HG02759 (cell line): Measurements from ENCODE around the gene IL18R1.
A peak's percentile ranks its signal among the peaks of the same experiment; 100 is the strongest.
"Not testable (repeated sequence)": the region's sequence is repeated elsewhere in the genome, so short reads cannot be mapped to it uniquely, and the experiment has no call there.

Source experiments
- ATAC-seq: cut with Tn5 transposase; IDR thresholded peaks from one replicate; pipeline ENCODE4 v1.9.1; 2021; ENCODE audit warnings: mild to moderate bottlenecking, moderate library complexity; ENCODE audit not compliant: unreplicated experiment

Gene IL18R1, protein sequence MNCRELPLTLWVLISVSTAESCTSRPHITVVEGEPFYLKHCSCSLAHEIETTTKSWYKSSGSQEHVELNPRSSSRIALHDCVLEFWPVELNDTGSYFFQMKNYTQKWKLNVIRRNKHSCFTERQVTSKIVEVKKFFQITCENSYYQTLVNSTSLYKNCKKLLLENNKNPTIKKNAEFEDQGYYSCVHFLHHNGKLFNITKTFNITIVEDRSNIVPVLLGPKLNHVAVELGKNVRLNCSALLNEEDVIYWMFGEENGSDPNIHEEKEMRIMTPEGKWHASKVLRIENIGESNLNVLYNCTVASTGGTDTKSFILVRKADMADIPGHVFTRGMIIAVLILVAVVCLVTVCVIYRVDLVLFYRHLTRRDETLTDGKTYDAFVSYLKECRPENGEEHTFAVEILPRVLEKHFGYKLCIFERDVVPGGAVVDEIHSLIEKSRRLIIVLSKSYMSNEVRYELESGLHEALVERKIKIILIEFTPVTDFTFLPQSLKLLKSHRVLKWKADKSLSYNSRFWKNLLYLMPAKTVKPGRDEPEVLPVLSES

DNA sequence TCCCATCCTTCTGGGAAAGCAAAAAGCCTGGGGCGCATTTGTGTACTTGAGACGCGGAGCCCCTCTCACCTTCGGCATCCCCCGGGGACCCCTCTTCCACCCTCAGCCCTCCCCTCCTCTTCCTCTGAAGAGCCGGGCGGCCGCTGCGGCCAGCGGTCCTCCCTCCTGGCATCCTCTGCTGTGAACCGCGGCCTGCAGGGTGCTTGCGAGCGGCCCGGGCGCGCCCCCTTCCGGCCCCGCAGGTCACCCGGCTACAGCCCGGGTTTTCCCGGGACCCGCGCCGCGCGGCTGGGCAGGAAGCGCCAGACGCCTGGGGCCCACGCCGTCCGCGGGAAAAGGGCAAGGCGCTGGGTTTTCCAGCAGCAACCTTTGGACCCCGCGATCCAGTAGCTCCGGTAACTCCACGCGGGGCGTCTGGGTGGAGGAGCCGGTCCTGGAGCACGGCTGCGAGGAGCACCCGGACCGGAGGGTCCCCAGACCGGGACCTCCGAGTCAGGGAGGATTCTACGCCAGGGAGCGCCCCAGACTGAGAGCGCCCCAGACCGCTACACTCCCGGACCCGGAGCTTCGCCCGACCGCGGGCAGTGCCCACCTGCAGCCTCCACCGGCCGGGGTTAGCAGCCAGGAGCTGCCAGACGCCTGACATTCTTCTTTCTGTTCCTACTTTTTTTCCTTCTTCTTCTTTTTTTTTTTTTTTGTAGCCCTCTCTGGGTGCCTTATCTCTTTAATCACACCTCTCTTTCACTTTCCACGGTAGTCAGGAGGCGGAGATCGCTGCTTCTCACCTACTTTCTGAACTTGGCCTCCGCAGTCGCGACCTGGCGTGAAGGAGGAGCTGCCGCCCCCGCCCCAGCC lies at the start of gene IL18R1:
Gene IL18R1 (plus strand): TSS at position 271 of the 855 bp plus-strand sequence. CDS start 6,865 bp downstream, outside the sequence.
- peak; percentile 98 for ATAC-seq

DNA sequence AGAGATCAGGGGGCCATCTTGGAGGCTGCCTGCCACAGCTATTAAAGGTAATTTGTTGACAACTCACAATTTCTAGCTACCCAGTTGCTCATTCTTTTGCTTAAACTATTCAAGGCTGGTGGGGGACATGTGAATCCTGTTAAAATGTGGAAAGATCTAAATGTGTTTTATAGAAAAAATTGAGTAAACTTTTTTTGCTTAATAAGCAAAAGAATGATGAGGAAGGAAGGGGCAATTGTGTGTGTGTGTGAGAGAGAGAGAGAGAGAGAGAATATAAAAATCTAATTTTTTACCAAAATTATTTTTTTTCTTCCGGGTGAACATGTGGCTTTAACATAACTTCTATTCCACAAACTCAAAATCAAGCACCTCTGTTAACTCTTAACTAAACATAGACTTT lies 49.5 kb upstream of the IL18R1 start:
- ATAC-seq: no peak

DNA sequence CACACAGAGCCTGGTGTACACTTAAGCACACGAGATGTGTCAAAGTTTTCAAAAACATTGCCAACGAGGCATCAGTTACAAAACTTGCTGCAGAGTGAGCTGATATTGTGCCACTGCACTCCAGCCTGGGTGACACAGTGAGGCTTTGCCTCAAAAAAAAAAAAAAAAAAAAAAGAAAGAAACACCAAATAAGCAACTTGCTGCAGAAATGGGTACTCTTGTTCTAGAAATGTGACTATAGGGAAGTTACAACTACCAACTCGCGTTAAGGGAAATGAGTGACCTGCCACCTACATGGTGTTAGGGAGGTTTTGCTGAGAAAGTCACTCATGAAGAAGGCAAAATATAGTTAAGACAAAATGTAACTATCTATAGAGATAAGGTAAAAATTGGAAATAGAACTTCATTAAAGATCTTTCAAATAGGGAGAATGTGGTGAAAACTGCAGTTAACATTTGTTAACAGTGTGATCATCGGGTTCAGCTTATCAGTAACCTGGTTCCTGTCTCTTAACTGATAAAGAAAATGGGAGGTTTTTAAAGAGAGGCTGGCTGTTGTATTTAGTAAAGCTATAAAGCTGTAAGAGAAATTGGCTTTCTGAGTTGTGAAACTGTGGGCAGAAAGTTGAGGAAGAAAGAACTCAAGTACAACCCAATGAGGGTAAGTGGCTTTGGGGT lies 44.5 kb upstream of the IL18R1 start, which contains the start of gene IL1RL1:
Gene IL1RL1 (plus strand): TSS at position 600 of the 677 bp plus-strand sequence. CDS start 26,702 bp downstream, outside the sequence.
- no peak for ATAC-seq

DNA sequence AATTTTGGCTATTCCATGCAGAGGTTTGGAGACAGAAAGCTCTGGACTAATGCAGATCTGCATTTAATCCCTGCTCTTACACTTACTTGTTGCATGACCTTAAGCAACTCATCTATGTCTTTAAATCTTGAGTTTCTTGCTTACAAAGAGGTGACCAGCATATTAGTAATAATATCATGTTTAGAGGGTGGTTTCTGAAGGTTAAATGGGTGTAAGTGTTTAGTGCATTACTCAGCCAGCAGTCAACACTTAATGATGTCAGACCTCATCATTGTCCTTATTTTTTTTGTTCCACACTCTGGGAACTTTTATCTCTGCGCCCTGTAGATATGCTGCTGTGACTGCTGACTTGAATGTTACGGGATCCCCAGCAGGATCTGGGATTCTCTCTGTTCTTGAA lies 42.6 kb upstream of the IL18R1 start:
- ATAC-seq: no peak

DNA sequence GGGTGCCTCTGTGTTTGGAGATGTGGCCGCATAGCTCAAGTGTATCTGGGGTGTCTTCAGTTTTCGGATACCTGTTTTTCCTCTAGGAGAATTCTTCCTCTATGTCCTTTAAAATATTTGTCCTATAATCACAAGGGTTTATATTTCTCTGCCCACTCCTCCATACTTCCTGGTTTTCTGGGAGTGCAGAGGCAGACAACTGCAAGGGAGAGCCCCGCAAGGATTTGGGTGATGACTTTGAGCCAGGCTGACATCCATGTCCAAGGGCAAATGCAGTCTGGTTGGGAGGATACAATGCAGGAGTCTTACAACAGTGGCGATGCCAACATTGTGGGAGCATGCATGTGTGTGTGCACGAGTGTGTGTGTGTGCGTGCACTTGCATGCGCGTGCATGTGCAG lies 42.1 kb upstream of the IL18R1 start:
- no peak for ATAC-seq

DNA sequence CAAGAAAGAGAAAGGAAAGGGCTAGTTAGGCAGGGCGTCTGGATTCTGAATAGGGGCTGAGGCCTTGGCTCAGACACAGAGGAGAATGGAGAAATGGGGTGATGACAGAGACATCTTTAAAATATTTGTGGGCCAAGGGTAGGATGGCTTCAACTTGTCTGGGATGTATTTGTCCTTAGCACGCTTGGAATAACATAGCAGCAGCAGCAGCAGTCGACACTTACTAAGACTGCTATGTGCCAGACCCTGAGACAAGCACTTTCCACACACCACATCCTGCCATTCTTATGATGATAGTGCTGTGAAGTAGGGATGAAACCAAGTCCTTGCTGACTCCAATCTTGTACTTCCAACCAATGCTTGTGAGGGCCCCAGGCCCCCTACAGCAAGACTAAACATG lies 41.6 kb upstream of the IL18R1 start:
- ATAC-seq: no peak

DNA sequence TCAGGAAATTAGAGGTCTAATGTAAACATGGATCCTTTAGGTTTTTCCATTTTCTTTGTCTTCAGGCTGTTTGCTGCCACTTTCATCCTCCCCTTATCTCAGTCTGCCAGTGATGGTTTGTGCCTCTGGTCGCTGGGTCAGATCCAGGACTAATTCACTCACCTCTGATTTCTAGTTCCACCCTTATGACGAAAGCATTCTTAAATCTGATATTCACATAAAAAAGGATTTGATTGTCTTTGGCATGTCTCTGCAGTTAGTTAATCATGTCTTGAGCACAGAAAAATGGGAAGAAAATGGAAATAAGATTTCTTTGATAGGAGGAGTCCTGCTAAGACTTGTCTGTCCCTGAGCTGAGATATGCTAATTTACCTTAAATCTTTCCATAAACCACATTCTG lies 39.7 kb upstream of the IL18R1 start:
- no peak for ATAC-seq

DNA sequence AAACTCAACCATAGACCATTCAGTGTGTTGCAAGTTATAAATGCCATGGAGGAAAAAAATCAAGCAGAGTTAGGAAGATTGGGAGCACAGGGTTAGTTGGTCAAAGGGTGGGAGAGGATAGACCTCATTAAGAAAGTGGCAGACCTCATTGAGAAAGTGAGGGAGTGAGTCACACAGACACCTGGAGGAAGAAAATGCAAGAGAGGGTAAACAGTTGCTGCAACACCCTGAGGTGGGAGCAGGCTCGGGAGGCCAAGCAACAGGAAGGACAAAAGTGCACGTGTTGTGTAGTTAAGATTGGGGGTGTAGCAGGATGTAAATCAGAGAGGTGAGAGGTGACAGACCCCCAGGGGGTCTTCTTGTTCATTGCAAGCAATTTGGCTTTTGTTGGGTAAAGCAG lies 37.9 kb upstream of the IL18R1 start:
- no peak for ATAC-seq

DNA sequence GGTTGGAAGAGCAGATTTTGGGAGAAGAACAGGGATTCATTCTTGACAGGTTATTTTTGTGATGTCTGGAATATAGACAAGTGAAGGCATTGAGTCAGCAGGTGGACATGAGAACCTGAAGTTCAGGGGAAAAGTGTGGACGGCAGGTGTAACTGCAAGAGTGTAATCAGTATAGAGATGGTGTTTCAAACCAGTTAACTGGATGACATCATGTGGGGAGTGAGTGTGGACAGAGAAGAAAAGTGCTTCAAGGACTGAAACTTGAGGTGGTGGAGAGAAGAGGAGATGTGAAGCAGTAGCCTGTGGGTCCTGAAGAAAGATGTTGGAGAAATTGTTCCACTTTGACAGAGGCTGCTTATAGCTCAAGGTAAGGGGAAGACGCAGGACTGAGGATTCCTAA lies 37.2 kb upstream of the IL18R1 start:
- no peak for ATAC-seq

DNA sequence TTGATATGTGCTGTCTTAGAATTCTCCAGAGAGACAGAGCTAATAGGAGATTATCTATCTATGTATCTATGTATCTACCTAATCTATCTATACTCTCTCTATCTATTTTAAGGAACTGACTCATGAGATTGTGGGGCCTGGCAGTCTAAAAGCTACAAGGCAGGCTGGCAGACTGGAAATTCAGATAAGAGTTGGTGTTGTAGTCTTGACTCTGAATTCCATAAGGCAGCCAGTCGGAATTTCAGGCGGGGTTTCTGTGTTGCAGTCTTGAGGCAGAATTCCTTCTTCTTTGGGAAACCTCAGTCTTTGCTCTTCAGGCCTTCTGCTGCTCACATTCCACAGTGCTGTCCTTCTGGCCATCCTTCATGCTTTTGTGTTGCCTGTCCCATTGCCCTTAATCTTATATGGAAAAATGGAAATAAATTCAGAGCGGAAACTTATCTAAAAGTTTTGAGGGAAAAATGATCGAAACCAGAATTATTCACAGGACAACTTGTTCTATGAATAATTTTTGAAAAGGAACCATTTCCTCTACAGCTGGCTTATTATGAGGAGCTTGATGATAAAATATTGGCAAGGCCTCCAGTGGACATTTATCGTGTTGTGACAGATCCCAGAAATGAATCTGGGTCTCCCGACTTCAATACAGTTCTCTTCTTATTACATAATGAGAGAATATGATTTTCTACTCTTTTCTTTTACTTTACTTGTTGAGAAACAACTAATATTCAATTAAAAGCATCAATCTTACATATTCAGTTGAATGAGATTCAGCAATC lies 33.5 kb upstream of the IL18R1 start:
- ATAC-seq: no peak

DNA sequence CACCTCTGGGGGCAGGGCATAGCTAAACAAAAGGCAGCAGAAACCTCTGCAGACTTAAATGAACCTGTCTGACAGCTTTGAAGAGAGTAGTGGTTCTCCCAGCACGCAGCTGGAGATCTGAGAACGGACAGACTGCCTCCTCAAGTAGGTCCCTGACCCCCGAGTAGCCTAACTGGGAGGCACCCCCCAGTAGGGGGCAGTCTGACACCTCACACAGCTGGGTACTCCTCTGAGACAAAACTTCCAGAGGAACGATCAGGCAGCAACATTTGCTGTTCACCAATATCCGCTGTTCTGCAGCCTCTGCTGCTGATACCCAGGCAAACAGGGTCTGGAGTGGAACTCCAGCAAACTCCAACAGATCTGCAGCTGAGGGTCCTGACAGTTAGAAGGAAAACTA lies 30.7 kb upstream of the IL18R1 start:
- not testable (repeated sequence) for ATAC-seq

DNA sequence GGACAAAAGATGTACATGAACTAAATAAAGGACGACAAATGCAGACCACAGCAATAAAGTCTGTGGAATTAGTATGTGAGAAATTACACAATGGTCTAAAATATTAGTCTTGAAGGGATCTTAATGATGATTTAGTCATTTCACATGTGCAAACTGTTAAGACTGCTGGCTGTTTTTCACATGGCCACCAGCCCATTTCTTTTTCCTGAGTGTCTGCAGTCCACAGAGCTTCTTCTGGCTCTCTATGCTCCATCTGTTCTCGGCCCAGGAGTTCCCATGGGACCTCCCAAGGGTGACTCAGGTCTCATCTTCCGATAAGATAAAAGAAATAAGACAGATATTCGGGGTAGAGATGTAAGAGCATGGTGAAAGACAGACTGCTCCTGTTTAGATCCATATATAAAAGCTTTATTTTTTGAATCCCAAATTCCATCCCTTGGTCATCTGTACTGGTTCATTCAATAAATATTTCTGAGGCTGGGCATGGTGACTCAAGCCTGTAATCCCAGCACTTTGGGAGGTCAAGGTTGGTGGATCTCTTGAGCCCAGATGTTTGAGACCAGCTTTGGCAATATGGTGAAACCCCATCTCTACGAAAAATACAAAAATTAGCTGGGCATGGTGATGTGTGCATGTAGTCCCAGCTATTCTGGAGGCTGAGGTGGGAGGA lies 24.1 kb upstream of the IL18R1 start:
- ATAC-seq: no peak

DNA sequence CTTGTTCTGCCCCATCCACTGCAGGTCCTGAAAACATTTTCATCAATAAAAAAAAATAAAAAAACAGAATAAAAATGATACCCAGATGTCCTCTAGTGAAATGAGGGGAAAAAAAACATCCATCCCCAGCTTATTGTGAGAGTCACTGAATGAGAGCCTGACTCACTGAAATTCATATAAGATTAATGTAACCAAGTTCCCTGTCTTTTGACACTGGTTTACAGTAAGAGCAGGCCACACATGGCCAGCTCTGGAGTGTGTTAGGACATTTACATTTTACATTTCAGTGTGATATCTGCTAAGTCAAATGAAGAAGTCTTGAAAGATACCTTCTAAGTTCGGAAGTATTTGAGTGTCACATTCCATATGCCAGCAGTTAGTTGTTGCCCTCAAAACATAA lies 21.1 kb upstream of the IL18R1 start:
- no peak for ATAC-seq

DNA sequence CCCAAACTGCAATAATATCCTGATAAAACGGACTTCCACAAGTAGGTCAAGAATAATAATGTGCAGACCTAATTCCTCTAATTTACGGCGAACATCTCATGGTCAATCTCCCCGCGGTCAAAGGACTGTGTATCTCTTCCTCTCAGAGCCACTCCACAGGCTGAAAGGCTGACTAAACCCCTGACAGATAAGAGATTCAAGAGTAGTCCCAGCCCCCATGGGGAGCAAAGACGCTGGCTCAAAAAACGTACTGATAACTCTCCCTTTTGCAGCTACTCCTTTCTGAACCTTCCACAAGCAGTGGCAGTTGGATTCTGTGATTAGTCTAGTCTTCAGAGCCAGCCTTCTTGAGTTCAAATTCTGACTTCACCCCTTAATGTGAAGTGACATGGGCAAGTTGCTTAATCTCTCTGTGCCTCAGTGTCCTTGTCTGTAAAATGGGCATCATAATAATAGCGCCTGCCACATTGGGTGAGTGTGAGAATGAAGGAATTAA lies 19.7 kb upstream of the IL18R1 start:
- no peak for ATAC-seq

DNA sequence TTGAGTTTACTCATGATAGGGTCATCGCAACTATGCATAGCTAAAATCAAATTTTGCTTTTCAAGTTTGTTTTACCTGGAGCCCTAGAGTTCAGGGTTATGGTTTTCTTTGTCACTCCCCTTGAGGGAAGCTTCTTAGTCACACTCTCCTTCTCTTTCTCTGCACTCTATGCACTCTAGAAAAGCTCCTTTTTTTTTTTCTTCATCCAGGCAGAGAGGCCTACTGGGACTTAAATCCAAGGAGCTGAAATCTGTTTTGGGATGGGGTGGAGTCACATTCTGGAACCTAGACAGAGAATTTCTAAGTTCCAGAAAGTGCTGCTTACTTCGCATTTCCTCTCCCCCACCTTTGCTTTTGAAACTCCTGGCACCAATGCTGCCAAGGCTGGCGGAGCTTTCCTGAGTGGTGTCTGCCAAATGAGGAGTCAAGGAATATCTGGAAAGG lies 19.1 kb upstream of the IL18R1 start:
- no peak for ATAC-seq

DNA sequence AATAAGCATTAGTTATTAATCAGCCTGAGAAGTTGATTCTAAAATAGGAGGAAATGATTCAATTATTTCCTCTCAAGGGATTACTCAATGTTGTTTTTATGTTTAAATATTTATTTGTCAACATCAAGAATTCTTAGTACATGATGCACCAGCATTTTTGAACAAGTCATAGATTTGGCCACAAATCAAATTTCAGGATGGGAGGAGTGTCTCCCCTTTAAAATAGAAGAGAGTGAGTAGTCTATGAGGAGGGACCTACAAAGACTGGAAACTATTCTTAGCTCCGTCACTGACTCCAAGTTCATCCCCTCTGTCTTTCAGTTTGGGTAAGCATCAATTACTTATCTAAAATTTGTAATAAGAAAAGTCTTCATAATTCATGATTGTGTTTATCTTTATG lies 18.6 kb upstream of the IL18R1 start:
- ATAC-seq: no peak

DNA sequence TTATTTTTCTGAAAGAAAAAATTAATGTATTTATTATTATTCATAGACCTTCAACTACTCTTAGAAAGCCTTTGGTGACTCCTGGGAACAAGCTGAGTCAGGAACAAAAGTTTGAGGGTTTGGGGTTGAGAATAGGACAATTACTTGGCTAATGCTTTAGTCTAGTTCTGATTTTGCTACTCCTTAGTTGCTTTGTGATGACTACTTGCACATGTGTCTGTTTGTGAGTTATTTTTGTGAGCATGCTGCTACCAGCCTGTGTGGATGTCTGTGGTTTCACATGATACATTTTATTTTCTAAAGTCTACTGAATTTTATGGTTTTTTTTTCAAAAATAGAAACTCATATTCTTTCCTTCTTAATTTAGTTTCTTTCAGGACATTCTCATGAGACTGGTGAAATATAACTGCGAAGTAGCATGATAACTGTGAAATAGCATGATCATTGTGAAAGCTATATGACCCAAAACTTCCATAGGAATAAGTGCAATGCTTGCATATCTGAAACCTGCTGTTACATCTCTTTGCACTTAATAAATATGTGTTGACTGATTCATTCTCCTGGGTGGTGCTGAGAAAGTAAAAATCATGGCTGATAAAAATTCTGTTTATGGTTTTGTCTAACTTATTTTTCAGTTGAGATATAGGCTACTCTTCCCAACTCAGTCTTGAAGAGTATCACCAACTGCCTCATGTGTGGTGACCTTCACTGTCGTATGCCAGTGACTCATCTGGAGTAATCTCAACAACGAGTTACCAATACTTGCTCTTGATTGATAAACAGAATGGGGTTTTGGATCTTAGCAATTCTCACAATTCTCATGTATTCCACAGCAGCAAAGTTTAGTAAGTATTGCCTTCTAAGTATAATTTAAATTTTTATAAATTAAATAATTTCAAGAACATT lies 17.9 kb upstream of the IL18R1 start:
- no peak for ATAC-seq

DNA sequence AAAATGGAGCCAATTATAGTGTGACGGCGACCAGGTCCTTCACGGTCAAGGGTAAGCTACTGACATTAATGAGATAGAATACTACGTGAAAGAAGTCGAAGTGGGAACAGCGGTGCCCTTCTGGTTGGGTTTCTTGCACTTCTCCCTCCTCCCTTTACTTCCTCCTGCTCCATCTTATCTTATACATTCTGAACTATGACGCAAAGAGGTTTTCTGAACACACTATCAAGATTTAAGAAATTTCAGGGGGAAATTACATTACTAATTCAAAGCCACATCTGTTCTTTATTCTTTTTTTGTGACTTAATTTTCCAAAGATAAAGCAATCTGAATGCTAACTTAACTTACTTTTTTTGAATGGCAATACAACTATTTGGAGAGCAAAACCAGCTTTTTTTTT lies 14.8 kb upstream of the IL18R1 start:
- no peak for ATAC-seq

DNA sequence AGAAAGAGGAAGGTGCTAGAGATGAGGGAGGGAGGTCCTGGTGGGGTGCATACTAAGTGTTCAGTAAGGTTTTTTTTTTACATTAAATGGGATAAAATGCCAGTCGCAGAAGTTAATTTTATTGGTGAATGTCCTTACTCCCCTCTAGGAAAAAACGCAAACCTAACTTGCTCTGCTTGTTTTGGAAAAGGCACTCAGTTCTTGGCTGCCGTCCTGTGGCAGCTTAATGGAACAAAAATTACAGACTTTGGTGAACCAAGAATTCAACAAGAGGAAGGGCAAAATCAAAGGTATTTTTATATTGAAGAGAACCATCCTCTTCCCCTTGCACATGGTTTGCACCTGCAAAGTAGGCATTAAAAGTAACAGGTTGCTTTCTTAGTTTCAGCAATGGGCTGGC lies 12.7 kb upstream of the IL18R1 start:
- no peak for ATAC-seq
